ENCODE measurements around the gene CLDN19.

Gene CLDN19

GRCh38 chr1:42767510-42768000 lies 27.5 kb upstream of the CLDN19 start:
- TF ChIP-seq FOXP2 (optimal IDR thresholded peaks at IDR 0.05; ENCODE audit: borderline replicate concordance, extremely low read depth, extremely low read length, insufficient read depth) = no peak
- TF ChIP-seq TAF1 (IDR thresholded peaks at IDR 0.05; ENCODE audit: borderline replicate concordance, insufficient read depth, low read length) = no peak
- TF ChIP-seq SIN3A (IDR thresholded peaks at IDR 0.05; ENCODE audit: borderline replicate concordance, insufficient read depth, low read length) = no peak
- TF ChIP-seq, protein P1, sequence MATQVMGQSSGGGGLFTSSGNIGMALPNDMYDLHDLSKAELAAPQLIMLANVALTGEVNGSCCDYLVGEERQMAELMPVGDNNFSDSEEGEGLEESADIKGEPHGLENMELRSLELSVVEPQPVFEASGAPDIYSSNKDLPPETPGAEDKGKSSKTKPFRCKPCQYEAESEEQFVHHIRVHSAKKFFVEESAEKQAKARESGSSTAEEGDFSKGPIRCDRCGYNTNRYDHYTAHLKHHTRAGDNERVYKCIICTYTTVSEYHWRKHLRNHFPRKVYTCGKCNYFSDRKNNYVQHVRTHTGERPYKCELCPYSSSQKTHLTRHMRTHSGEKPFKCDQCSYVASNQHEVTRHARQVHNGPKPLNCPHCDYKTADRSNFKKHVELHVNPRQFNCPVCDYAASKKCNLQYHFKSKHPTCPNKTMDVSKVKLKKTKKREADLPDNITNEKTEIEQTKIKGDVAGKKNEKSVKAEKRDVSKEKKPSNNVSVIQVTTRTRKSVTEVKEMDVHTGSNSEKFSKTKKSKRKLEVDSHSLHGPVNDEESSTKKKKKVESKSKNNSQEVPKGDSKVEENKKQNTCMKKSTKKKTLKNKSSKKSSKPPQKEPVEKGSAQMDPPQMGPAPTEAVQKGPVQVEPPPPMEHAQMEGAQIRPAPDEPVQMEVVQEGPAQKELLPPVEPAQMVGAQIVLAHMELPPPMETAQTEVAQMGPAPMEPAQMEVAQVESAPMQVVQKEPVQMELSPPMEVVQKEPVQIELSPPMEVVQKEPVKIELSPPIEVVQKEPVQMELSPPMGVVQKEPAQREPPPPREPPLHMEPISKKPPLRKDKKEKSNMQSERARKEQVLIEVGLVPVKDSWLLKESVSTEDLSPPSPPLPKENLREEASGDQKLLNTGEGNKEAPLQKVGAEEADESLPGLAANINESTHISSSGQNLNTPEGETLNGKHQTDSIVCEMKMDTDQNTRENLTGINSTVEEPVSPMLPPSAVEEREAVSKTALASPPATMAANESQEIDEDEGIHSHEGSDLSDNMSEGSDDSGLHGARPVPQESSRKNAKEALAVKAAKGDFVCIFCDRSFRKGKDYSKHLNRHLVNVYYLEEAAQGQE (IDR thresholded peaks at IDR 0.05; ENCODE audit: insufficient read depth in 1 of 2, low read depth in 2 of 2, low read length in 2 of 2) = no peak
- no peak for TF ChIP-seq POLR2AphosphoS5 (IDR thresholded peaks at IDR 0.05; ENCODE audit: low read depth, low read length)

- TF ChIP-seq, protein P1 (IDR thresholded peaks at IDR 0.05; ENCODE audit: insufficient read depth in 1 of 2, low read depth in 2 of 2, low read length in 2 of 2) = no peak
- TF ChIP-seq SIN3A (IDR thresholded peaks at IDR 0.05; ENCODE audit: borderline replicate concordance, insufficient read depth, low read length) (0 out of 2 replicates have a peak, but pooled peaks have one; percentile 35), TAF1 (IDR thresholded peaks at IDR 0.05; ENCODE audit: borderline replicate concordance, insufficient read depth, low read length) (peak; percentile 84), FOXP2 (optimal IDR thresholded peaks at IDR 0.05; ENCODE audit: borderline replicate concordance, extremely low read depth, extremely low read length, insufficient read depth) (peak; percentile 43), POLR2AphosphoS5 (IDR thresholded peaks at IDR 0.05; ENCODE audit: low read depth, low read length) (peak; percentile 87; the same call in 1 of the 2 replicates)
Observed at GRCh38 chr1:42766741-42767509, 26.9 kb upstream of the CLDN19 start, which contains the start of the genes C1orf50 and P3H1. Gene C1orf50, plus strand, starts transcription at chr1:42767249. Its CDS starts 63 bp downstream, at chr1:42767312. Gene P3H1, minus strand, starts transcription at chr1:42767028. Its CDS starts 57 bp downstream, at chr1:42766971.

GRCh38 chr1:42765832-42766740 lies 26.1 kb upstream of the CLDN19 start:
- TF ChIP-seq POLR2AphosphoS5 (IDR thresholded peaks at IDR 0.05; ENCODE audit: low read depth, low read length) (peak; percentile 44; the same call in 1 of the 2 replicates), SIN3A (IDR thresholded peaks at IDR 0.05; ENCODE audit: borderline replicate concordance, insufficient read depth, low read length) (no peak), FOXP2 (optimal IDR thresholded peaks at IDR 0.05; ENCODE audit: borderline replicate concordance, extremely low read depth, extremely low read length, insufficient read depth) (no peak), TAF1 (IDR thresholded peaks at IDR 0.05; ENCODE audit: borderline replicate concordance, insufficient read depth, low read length) (peak; percentile 27; the same call in 1 of the 2 replicates)
- TF ChIP-seq, protein P1 (IDR thresholded peaks at IDR 0.05; ENCODE audit: insufficient read depth in 1 of 2, low read depth in 2 of 2, low read length in 2 of 2) = no peak

- TF ChIP-seq POLR2AphosphoS5 (IDR thresholded peaks at IDR 0.05; ENCODE audit: low read depth, low read length) (no peak), FOXP2 (optimal IDR thresholded peaks at IDR 0.05; ENCODE audit: borderline replicate concordance, extremely low read depth, extremely low read length, insufficient read depth) (no peak), TAF1 (IDR thresholded peaks at IDR 0.05; ENCODE audit: borderline replicate concordance, insufficient read depth, low read length) (no peak), SIN3A (IDR thresholded peaks at IDR 0.05; ENCODE audit: borderline replicate concordance, insufficient read depth, low read length) (no peak)
- TF ChIP-seq, protein P1 (IDR thresholded peaks at IDR 0.05; ENCODE audit: insufficient read depth in 1 of 2, low read depth in 2 of 2, low read length in 2 of 2) = no peak
Observed at GRCh38 chr1:42765269-42765668, 25.2 kb upstream of the CLDN19 start.
